ENCODE data around the gene PCDH7.

GRCh38 chr4:30722092-30722358, 1.9 kb downstream of the PCDH7 start:
- TF ChIP-seq CTCF (conservative IDR thresholded peaks at IDR 0.05; ENCODE audit: low read depth, low read length) (no peak), CEBPB (IDR thresholded peaks at IDR 0.05; ENCODE audit: low read depth, low read length) (no peak), CHD1 (IDR thresholded peaks at IDR 0.05; ENCODE audit: low read depth, low read length) (no peak), RAD21 (IDR thresholded peaks at IDR 0.05; ENCODE audit: low read length) (no peak), POLR2A (IDR thresholded peaks at IDR 0.05; ENCODE audit: low read depth, low read length) (no peak), MAFK (IDR thresholded peaks at IDR 0.05; ENCODE audit: low read depth, low read length) (no peak), MXI1 (IDR thresholded peaks at IDR 0.05; ENCODE audit: borderline replicate concordance, low read depth, low read length) (no peak), FOS (IDR thresholded peaks at IDR 0.05; ENCODE audit: low read depth, low read length) (no peak), RCOR1 (IDR thresholded peaks at IDR 0.05; ENCODE audit: insufficient replicate concordance, low read length) (no peak), RFX5 (IDR thresholded peaks at IDR 0.05; ENCODE audit: low read depth, low read length) (no peak)

All from IMR-90 (cell line).